ACHN (cell line): ENCODE measurements around the gene SOST.
A peak's percentile ranks its signal among the peaks of the same experiment; 100 is the strongest.

ENCODE experiments used
- DNase-seq: peaks from one replicate; pipeline ENCODE4 v3.0.0-alpha.2; 2015
- in situ Hi-C: cut with HindIII; loops from 2 replicates; pipeline ENCODE4 v1.10.0; 2017; ENCODE audit warnings: low sequenced_read_pairs, low pct_ligation_motif_present, low pct_unique_long_range_greater_than_20kb

The SOST gene

GRCh38 chr17:43757171-43757660, 1.4 kb downstream of the SOST start:
- in situ Hi-C loops, result loop anchor here (5.0 kb wide), 1 partner anchor 55 kb away; no protein-coding TSS in a partner anchor
- no peak for DNase-seq

DNA sequence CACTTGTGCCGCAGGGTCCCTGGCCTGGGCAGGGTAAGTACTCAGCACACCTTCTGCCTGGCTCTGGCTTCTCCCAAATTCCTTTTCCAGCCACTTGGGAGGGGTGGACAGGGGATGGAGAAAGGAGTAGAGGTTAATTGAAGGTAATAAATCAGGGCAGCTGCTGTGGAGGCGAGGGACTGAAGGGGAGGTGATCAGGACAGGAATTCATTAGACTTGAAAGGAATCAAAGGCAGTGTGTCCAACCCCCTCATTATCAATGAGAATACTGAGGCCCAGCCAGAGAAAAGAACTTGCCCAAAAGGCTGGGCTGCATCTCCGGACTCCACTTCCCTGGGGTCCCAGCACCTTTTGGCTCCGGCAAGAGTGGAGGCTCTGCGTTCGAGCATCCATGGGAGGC, 2.4 kb downstream of the SOST start:
- no peak for DNase-seq
- in situ Hi-C loops, result loop anchor here (5.0 kb wide), 1 partner anchor 54 kb away; no protein-coding TSS in a partner anchor

DNA sequence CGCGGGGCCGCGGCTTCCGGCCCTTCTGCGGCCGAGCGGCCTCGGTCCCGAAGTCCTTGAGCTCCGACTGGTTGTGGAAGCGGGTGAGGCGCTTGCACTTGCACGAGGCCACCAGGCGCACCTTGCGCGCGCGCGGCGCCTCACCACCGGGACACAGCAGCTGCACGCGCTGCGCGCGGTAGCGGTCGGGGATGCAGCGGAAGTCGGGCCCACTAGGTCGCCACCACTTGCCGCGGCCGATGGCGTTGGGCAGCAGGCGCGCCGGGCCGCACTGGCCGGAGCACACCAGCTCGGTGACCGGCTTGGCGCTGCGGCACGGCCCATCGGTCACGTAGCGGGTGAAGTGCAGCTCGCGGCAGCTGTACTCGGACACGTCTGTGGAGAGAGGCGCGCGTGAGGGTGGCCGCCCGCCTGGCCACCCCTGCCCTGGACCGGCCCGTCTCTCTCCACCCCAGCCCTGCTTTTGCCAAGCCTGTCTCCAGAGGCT, 3.2 kb downstream of the SOST start:
- no peak for DNase-seq
- in situ Hi-C loops, result loop anchor here (5.0 kb wide), 1 partner anchor 53 kb away; no protein-coding TSS in a partner anchor

GRCh38 chr17:43754947-43755346, 3.6 kb downstream of the SOST start:
- no peak for DNase-seq
- in situ Hi-C loops, result loop anchor here (5.0 kb wide), 1 partner anchor 53 kb away; no protein-coding TSS in a partner anchor

GRCh38 chr17:43753493-43754129, 5.0 kb downstream of the SOST start:
- DNase-seq, result no peak
- in situ Hi-C loops, result no loop called here

- in situ Hi-C loops, result no loop called here
- no peak for DNase-seq
Measured at GRCh38 chr17:43750153-43750552, 8.4 kb downstream of the SOST start.

DNA sequence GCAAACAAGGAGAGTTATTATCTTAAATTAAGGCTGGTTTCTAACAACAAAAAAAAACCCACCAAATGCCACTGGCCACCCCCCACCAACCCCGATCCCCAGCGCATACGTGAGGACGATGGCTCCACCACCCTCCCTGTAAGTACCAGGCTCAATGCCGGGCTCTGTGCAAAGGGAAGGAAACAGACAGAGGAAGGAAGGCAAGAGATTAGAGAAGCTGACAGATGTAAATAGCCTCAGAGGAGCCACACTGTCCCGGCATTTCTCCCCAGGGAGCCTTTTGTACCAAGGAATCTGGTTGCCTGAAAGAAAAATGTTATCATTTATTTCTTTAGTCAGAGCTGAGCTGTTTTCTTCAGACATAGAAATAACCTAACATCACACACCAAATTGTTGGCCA, 13.1 kb downstream of the SOST start:
- in situ Hi-C loops, result no loop called here
- no peak for DNase-seq

DNA sequence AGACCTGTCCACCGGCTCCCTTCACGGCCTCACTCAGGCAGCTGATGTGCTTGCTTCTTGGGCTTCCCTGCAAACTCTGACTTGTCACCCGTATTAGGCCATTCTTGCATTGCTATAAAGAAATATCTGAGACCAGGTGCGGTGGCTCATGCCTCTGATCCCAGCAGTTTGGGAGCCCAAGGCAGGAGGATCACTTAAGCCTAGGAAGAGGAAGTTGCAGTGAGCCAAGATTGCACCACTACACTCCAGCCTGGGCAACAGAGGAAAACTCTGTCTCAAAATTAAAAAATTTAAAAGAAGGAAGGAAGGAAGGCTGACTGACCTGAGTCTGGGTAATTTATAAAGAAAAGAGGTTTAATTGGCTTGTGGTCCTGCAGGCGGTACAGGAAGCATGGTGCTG, 17.0 kb downstream of the SOST start:
- in situ Hi-C loops, result no loop called here
- DNase-seq, result no peak

DNA sequence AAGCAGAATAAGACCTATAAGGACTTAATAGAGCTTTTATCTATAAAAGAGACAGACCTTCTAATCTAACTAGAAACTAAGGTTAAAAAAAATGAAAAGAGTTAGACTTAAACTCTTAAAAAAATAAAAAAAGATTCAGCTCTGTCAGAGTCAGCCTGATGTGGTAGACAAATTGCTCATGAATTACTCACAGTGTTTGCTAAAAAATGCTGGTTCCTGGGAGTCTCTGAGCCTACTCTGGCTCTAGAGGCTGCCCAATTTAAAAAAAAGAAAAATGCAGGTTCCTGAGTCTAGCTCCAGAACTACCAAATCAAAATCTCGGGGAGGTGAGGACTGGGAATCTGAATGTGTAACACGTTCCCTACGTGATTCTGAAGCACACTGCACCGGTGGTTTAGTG, 18.1 kb downstream of the SOST start:
- in situ Hi-C loops, result no loop called here
- no peak for DNase-seq

DNA sequence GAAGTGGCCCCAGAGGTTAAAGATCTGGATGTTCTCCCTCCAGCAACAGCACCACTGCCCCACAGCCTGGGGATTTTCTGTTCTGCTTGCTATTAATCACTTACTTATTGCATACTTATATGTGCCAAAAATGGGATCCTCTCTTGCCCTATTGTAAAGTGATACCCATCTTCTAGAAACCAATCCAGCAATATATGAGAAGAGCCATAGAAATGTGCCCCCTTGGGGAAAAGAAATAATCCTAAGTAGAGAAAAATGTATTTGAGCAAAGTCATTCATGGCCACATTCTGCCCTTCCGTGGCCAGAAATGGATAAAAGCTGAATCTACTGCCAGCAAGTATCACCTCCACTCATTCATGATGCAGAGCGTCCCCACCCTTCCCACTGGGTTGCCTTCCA, 20.9 kb downstream of the SOST start:
- in situ Hi-C loops, result no loop called here
- no peak for DNase-seq

DNA sequence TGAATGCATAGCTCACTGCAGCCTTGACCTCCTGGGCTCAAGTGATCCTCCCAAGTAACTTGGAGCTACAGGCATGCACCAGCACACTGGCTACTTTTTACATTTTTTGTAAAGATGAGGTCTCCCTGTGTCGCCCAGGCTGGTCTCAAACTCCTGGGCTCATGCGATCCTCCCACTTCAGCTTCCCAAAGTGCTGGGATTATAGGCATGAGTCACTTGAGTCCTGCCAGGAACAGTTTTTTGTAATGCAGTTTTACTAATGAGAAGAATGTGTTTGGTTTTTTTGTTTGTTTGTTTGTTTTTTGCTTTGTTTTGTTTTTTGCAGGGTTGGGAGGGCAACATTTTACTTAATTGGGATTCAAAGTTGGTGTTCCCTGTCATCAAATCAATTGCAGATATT, 22.2 kb downstream of the SOST start:
- DNase-seq, result no peak
- in situ Hi-C loops, result no loop called here

GRCh38 chr17:43734376-43734775, 24.2 kb downstream of the SOST start:
- in situ Hi-C loops, result no loop called here

GRCh38 chr17:43733956-43734355, 24.6 kb downstream of the SOST start:
- in situ Hi-C loops, result no loop called here
- DNase-seq, result no peak

More at GRCh38 chr17:43734376-43734775, 24.2 kb downstream of the SOST start:
- DNase-seq, result no peak

DNA sequence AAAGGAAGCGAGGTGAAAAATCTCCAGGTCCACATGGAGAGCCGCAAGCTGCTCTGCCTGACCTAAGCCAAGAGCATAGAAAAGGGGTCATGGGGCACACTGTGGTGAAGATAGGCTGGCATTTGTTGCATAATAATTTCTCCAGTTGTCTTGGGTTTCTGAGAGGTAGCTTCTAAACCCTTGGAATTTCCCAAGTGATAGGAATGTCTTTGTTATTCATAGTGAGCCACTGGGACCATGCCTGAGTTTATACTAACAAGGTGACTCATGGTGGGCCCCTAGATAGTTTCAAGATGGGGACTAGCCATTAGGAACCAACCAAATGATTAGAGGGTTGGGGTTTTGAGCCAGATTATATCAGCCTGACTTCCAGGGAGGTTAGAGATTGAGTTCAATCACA, 25.6 kb downstream of the SOST start:
- peak; percentile 81 for DNase-seq
- in situ Hi-C loops, result no loop called here

GRCh38 chr17:43728081-43728480, 30.5 kb downstream of the SOST start:
- no peak for DNase-seq
- in situ Hi-C loops, result no loop called here

GRCh38 chr17:43723697-43724359, 34.8 kb downstream of the SOST start:
- peak; percentile 84 for DNase-seq
- in situ Hi-C loops, result no loop called here

DNA sequence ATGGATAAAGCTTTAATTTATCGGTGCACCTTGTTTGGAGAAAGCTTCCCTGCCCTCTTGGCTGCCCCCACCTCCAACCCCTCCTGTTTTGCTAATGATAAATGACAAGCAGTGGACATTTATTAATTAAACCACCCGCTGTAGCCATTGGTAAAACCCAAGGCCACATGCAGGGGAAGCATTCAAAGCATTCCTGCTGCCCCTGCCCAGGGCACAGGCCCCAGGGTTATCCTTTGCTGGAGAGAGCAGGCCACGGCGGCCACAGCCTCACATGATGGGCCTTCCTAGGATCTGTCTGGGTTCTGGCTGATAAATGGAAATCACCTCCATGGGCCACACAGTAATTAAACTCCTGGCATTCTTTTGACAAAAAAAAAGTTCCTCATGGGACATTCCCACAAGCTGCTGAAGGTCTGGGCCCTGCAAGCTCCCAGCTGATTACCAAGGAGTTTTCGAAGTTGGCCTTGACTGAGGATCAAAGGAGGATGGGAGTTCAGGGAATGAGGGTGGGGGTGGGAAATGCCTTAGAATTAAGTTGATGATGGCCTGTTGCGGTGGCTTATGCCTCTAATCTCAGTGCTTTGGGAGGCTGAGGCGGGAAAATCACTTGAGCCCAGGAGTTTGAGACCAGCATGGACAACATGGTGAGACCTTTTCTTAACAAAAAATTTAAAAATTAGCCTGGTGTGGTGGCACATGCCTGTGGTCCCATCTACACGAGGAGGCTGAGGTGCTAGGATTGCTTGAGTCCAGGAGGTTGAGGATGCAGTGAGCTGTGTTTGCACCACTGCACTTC, 35.5 kb downstream of the SOST start:
- DNase-seq, result no peak
- in situ Hi-C loops, result no loop called here

DNA sequence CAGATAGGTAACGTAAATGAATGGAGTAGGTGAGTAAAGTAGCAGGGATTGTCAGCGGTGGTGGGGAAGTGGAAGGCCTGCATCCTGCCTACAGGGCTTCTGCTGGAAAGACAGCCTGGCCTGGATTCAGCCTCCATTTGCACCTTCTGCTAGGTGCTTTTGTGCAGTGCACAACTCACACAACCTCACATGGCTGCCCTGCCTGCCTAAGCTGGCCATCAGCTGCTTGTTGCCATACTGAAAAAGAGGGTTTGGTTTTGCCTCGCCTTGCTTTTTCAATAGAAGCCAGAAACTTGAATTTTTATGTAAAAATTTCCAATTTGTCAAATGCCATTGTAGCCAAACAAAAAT, 36.3 kb downstream of the SOST start:
- no peak for DNase-seq
- in situ Hi-C loops, result no loop called here

GRCh38 chr17:43721537-43722268, 36.9 kb downstream of the SOST start:
- in situ Hi-C loops, result no loop called here
- no peak for DNase-seq
